IMR-90 (cell line): Measurements from ENCODE around the gene LZIC. TPM values are rescaled to one million over a fixed set of nuclear protein-coding genes. Genes with fewer than 3 reads are reported as not detected.

Experiments used
- ATAC-seq: fragments of 200-7000 bp; cut with Tn5 transposase; 2 replicates; pipeline ENCODE4 v1.9.1; 2020; ENCODE audit warnings: low read depth, mild to moderate bottlenecking, moderate library complexity
- BruUV-seq: library from RNA; stranded (reverse); fragments of 400-500 nt; replicated peaks from 2 replicates; lab custom pipeline; 2021; lab: Mats Ljungman, UMichigan
- CTCF ChIA-PET: fragments of 300-600 bp; formaldehyde crosslinking; extraction: SDS; loops from one replicate; lab custom pipeline; 2021; ENCODE audit warnings: antibody characterized with exemption; lab: Yijun Ruan, JAX
- POLR2A ChIA-PET: fragments of 300-600 bp; sonication (Branson Sonifier 250); formaldehyde crosslinking; loops from one replicate; lab custom pipeline; 2022; ENCODE audit warnings: antibody characterized with exemption; ENCODE audit not compliant: unreplicated experiment; lab: Charles Lee
- DNase-seq: peaks from one replicate; pipeline ENCODE4 v3.0.0; 2013
- H2AFZ ChIP-seq: replicated peaks from 2 replicates; pipeline ENCODE3; 2013; ENCODE audit warnings: low read length, mild to moderate bottlenecking; ENCODE audit not compliant: poor library complexity
- H2AK5ac ChIP-seq: 2 replicates; pipeline ENCODE4 v1.6.1; 2013; ENCODE audit warnings: low read depth, low read length, inconsistent platforms
- H2AK9ac ChIP-seq: replicated peaks from 2 replicates; pipeline ENCODE3; 2013; ENCODE audit warnings: mild to moderate bottlenecking, low read depth, low read length, moderate library complexity; ENCODE audit not compliant: poor library complexity
- H2BK120ac ChIP-seq: 2 replicates; pipeline ENCODE4 v1.6.1; 2013; ENCODE audit warnings: low read depth, low read length, inconsistent platforms
- H2BK15ac ChIP-seq: 3 replicates; pipeline ENCODE4 v1.6.1; 2013; ENCODE audit warnings: low read depth, low read length, inconsistent platforms
- H2BK20ac ChIP-seq: 2 replicates; pipeline ENCODE4 v1.6.1; 2013; ENCODE audit warnings: low read depth, mild to moderate bottlenecking, inconsistent platforms, low read length, moderate library complexity
- H2BK5ac ChIP-seq: 2 replicates; pipeline ENCODE4 v1.6.1; 2013; ENCODE audit warnings: mild to moderate bottlenecking, low read depth, low read length, inconsistent platforms; ENCODE audit not compliant: poor library complexity, severe bottlenecking
- H3K14ac ChIP-seq: replicated peaks from 2 replicates; pipeline ENCODE4 v1.6.1; 2013; ENCODE audit warnings: low read depth, low read length, inconsistent platforms
- H3K18ac ChIP-seq: 2 replicates; pipeline ENCODE4 v1.6.1; 2013; ENCODE audit warnings: low read depth, low read length, control low read depth
- H3K23ac ChIP-seq: 2 replicates; pipeline ENCODE4 v1.6.1; 2013; ENCODE audit warnings: low read depth, low read length, inconsistent platforms
- H3K27ac ChIP-seq: 2 replicates; pipeline ENCODE4 v1.5.1; 2013; ENCODE audit warnings: mild to moderate bottlenecking, control low read depth, low read length; ENCODE audit not compliant: insufficient read depth
- H3K27me3 ChIP-seq: 2 replicates; pipeline ENCODE4 v1.6.1; 2013; ENCODE audit warnings: low read length; ENCODE audit not compliant: control insufficient read depth, insufficient read depth
- H3K36me3 ChIP-seq: 2 replicates; pipeline ENCODE4 v1.6.1; 2013; ENCODE audit warnings: low read length, mixed read lengths; ENCODE audit not compliant: control insufficient read depth, insufficient read depth
- H3K4ac ChIP-seq: 2 replicates; pipeline ENCODE4 v1.6.1; 2013; ENCODE audit warnings: low read depth, low read length, inconsistent platforms
- H3K4me1 ChIP-seq: 2 replicates; pipeline ENCODE4 v1.6.1; 2013; ENCODE audit warnings: low read length, mixed read lengths; ENCODE audit not compliant: control insufficient read depth, insufficient read depth
- H3K4me2 ChIP-seq: 2 replicates; pipeline ENCODE4 v1.6.1; 2013; ENCODE audit warnings: low read depth, mild to moderate bottlenecking, control low read depth, low read length, moderate library complexity
- H3K4me3 ChIP-seq: 2 replicates; pipeline ENCODE4 v1.5.1; 2013; ENCODE audit warnings: low read depth, mild to moderate bottlenecking, control low read depth, low read length, moderate library complexity; ENCODE audit not compliant: insufficient read depth
- H3K56ac ChIP-seq: 2 replicates; pipeline ENCODE4 v1.6.1; 2013; ENCODE audit warnings: low read length, inconsistent platforms; ENCODE audit not compliant: insufficient read depth; ENCODE audit errors: extremely low read depth
- H3K79me1 ChIP-seq, 2 experiments: 2 replicates each; pipeline ENCODE4 v1.6.1; 2013; ENCODE audit warnings: low read length in 2 of 2, inconsistent platforms in 1 of 2, low read depth in 1 of 2
- H3K9ac ChIP-seq: 2 replicates; pipeline ENCODE4 v1.6.1; 2013; ENCODE audit warnings: low read depth, low read length, control low read depth
- H3K9me1 ChIP-seq: 2 replicates; pipeline ENCODE4 v1.6.1; 2013; ENCODE audit warnings: low read length, inconsistent platforms; ENCODE audit not compliant: insufficient read depth
- H3K9me3 ChIP-seq: 2 replicates; pipeline ENCODE4 v1.6.1; 2013; ENCODE audit warnings: low read length; ENCODE audit not compliant: control insufficient read depth, insufficient read depth
- H4K20me1 ChIP-seq: 2 replicates; pipeline ENCODE4 v1.6.1; 2013; ENCODE audit warnings: low read length, inconsistent platforms; ENCODE audit not compliant: insufficient read depth
- H4K5ac ChIP-seq: 2 replicates; pipeline ENCODE4 v1.6.1; 2013; ENCODE audit warnings: mild to moderate bottlenecking, low read depth, low read length, control low read depth
- H4K8ac ChIP-seq, 2 experiments: 2 replicates each; pipeline ENCODE4 v1.6.1; 2013; ENCODE audit warnings: low read depth in 2 of 2, low read length in 2 of 2, control low read depth in 1 of 2, inconsistent platforms in 1 of 2
- H4K91ac ChIP-seq: 2 replicates; pipeline ENCODE4 v1.6.1; 2013; ENCODE audit warnings: low read depth, low read length, inconsistent platforms; ENCODE audit not compliant: insufficient read depth
- BHLHE40 ChIP-seq: fragments of 150-350 bp; IDR thresholded peaks from 2 replicates; pipeline ENCODE4 v1.6.1; 2016; ENCODE audit warnings: mild to moderate bottlenecking, low read depth, low read length
- CEBPB ChIP-seq: IDR thresholded peaks from 2 replicates; pipeline ENCODE4 v1.6.1; 2012; ENCODE audit warnings: low read depth, low read length, improper control_type of control experiment
- CHD1 ChIP-seq: IDR thresholded peaks from 2 replicates; pipeline ENCODE4 v1.6.1; 2012; ENCODE audit warnings: low read depth, low read length, improper control_type of control experiment
- CTCF ChIP-seq: conservative IDR thresholded peaks from 2 replicates; pipeline ENCODE4 v1.5.1; 2012; ENCODE audit warnings: mild to moderate bottlenecking, low read depth, low read length, improper control_type of control experiment
- ELK1 ChIP-seq: fragments of 150-350 bp; IDR thresholded peaks from 2 replicates; pipeline ENCODE4 v1.6.1; 2016; ENCODE audit warnings: low read depth, mild to moderate bottlenecking, low read length, moderate library complexity, borderline replicate concordance
- FOS ChIP-seq: fragments of 150-350 bp; IDR thresholded peaks from 2 replicates; pipeline ENCODE4 v1.6.1; 2016; ENCODE audit warnings: low read depth, low read length
- MAFK ChIP-seq: IDR thresholded peaks from 2 replicates; pipeline ENCODE4 v1.6.1; 2012; ENCODE audit warnings: low read depth, low read length, improper control_type of control experiment
- MAZ ChIP-seq: IDR thresholded peaks from 2 replicates; pipeline ENCODE4 v1.6.1; 2012; ENCODE audit warnings: low read depth, mild to moderate bottlenecking, low read length, improper control_type of control experiment, moderate library complexity, borderline replicate concordance
- MXI1 ChIP-seq: IDR thresholded peaks from 2 replicates; pipeline ENCODE4 v1.6.1; 2012; ENCODE audit warnings: low read depth, mild to moderate bottlenecking, low read length, moderate library complexity, borderline replicate concordance
- NFE2L2 ChIP-seq: fragments of 150-350 bp; IDR thresholded peaks from 2 replicates; pipeline ENCODE4 v1.6.1; 2016; ENCODE audit warnings: low read depth, mild to moderate bottlenecking, low read length
- POLR2A ChIP-seq: IDR thresholded peaks from 2 replicates; pipeline ENCODE4 v1.6.1; 2012; ENCODE audit warnings: mild to moderate bottlenecking, low read depth, low read length
- RAD21 ChIP-seq: IDR thresholded peaks from 2 replicates; pipeline ENCODE4 v1.6.1; 2012; ENCODE audit warnings: low read length, improper control_type of control experiment
- RCOR1 ChIP-seq: IDR thresholded peaks from 2 replicates; pipeline ENCODE4 v1.6.1; 2012; ENCODE audit warnings: mild to moderate bottlenecking, low read length, improper control_type of control experiment; ENCODE audit not compliant: insufficient replicate concordance
- RFX5 ChIP-seq: IDR thresholded peaks from 2 replicates; pipeline ENCODE4 v1.8.0; 2012; ENCODE audit warnings: low read depth, mild to moderate bottlenecking, low read length, moderate library complexity
- SMC3 ChIP-seq: fragments of 150-350 bp; IDR thresholded peaks from 2 replicates; pipeline ENCODE4 v1.6.1; 2016; ENCODE audit warnings: low read depth, mild to moderate bottlenecking, antibody characterized with exemption, low read length, moderate library complexity
- USF2 ChIP-seq: fragments of 150-350 bp; IDR thresholded peaks from 2 replicates; pipeline ENCODE4 v1.6.1; 2017; ENCODE audit warnings: mild to moderate bottlenecking, antibody characterized with exemption, low read length, low read depth
- WGBS, 2 experiments: methylation state at CpG; one replicate each; pipeline versions ENCODE4 v1.1.5 to v1.1.7; 2013; ENCODE audit warnings: missing lambda C conversion rate in 2 of 2; ENCODE audit not compliant: insufficient read length in 1 of 2; ENCODE audit errors: extremely low coverage in 2 of 2; 5-methylcytosine and 5-hydroxymethylcytosine counted together
- dilution Hi-C: fragments of 300-500 bp; cut with HindIII; formaldehyde crosslinking; loops from one replicate; pipeline ENCODE4 v1.14.3; 2018; ENCODE audit warnings: low sequenced_read_pairs; ENCODE audit not compliant: unreplicated experiment
- in situ Hi-C: fragments of 300-500 bp; cut with MboI; formaldehyde crosslinking; loops from 3 replicates; pipeline ENCODE4 v1.14.3; 2019; ENCODE audit warnings: low sequenced_read_pairs, inconsistent platforms, mixed read lengths
- intact Hi-C: fragments of 100-400 bp; cut with micrococcal nuclease; formaldehyde crosslinking; loops from 2 replicates; pipeline ENCODE4 v1.10.0; 2022
- polyA plus RNA-seq, 3 experiments: library from polyadenylated mRNA; depleted of rRNA; stranded (reverse); fragments of >200 nt; gene quantifications; 2 replicates each; pipeline ENCODE4 v1.2.3, GENCODE V29; 2012; ENCODE audit warnings: low replicate concordance in 1 of 3
- total RNA-seq: library from RNA; depleted of rRNA; stranded (reverse); fragments of >200 nt; gene quantifications from 2 replicates; pipeline ENCODE4 v1.2.3, GENCODE V29; 2012

Gene LZIC
- total and polyA plus RNA-seq, 2 of the 4 experiments (the other 2 are of a cell fraction) = 11.6 to 19.0 TPM

GRCh38 chr1:9908871-9909233, 34.3 kb downstream of the LZIC start:
- TF ChIP-seq BHLHE40 (no peak), CEBPB (no peak), FOS (no peak), RFX5 (no peak), MAFK (no peak), CHD1 (no peak), ELK1 (no peak), SMC3 (no peak), NFE2L2 (no peak), RCOR1 (no peak), POLR2A (no peak), CTCF (no peak), MXI1 (no peak), USF2 (no peak), RAD21 (no peak), MAZ (no peak)
- Histone ChIP-seq H3K27ac (no peak overlapping the region), H2AK5ac (no peak overlapping the region), H2BK5ac (no peak overlapping the region), H4K8ac (0 out of 4 replicates have a peak overlapping the region, but pooled peaks of 1 of the 2 experiments have one; percentile 63), H4K91ac (0 out of 2 replicates have a peak overlapping the region, but pooled peaks have one; percentile 6), H3K36me3 (no peaks in the 10 kb centered on the region), H4K5ac (no peak overlapping the region), H2AFZ (peak overlapping the region; percentile 89), H3K4ac (peak overlapping the region; percentile 41; the same call in 1 of the 2 replicates), H3K79me1 (peaks cover 22 to 36% of the 10 kb centered on the region in 2 experiments), H3K9me1 (peaks cover 11% of the 10 kb centered on the region), H4K20me1 (no peaks in the 10 kb centered on the region; the same call in 1 of the 2 replicates), H3K4me2 (peak overlapping the region; percentile 98), H3K27me3 (no peaks in the 10 kb centered on the region), H2BK15ac (no peak overlapping the region), H3K23ac (peak overlapping the region; percentile 66), H2BK20ac (no peak overlapping the region), H3K9me3 (no peaks in the 10 kb centered on the region), H3K56ac (no peak overlapping the region), H2BK120ac (no peak overlapping the region), H3K9ac (peak overlapping the region; percentile 92), H3K18ac (no peak overlapping the region), H3K4me1 (peaks cover 8% of the 10 kb centered on the region), H2AK9ac (peak overlapping the region; percentile 87), H3K14ac (peak overlapping the region; percentile 74; the same call in 1 of the 2 replicates), H3K4me3 (peak overlapping the region; percentile 92)
- dilution Hi-C loops (no loop called here), intact Hi-C loops (no loop called here), in situ Hi-C loops (no loop called here)
- ChIA-PET POLR2A (no interaction called here), CTCF (interaction anchor here (1.0 kb wide), 1 partner anchor 16 kb away, joined by 4 read pairs; no protein-coding TSS in a partner anchor)
- DNase-seq (no peak), ATAC-seq (no peak)
- no TSS peak for BruUV-seq
- no CpG with 5 or more reads among the region's 4 CpGs for WGBS, 2 experiments
